GM12878 (cell line): ENCODE data around the gene MCRIP2.

Source experiments
- BACH1 ChIP-seq: fragments of 450-650 bp; IDR thresholded peaks from 2 replicates; pipeline ENCODE4 v1.6.1; 2017; ENCODE audit warnings: mild to moderate bottlenecking, borderline replicate concordance
- CTCF ChIP-seq, 3 experiments: IDR thresholded peaks in 2 of 3; conservative IDR thresholded peaks in 1 of 3; 2 replicates each; pipeline ENCODE4 v1.5.1; 2011; ENCODE audit warnings: low read depth in 3 of 3, low read length in 3 of 3, mild to moderate bottlenecking in 3 of 3, control low read depth in 2 of 3, moderate library complexity in 2 of 3, inconsistent platforms in 1 of 3, mixed read lengths in 1 of 3; ENCODE audit not compliant: control insufficient read depth in 2 of 3, insufficient read depth in 1 of 3; ENCODE audit errors: extremely low read depth in 1 of 3
- JUNB ChIP-seq: IDR thresholded peaks from 2 replicates; pipeline ENCODE4 v1.6.1; 2016; ENCODE audit warnings: antibody characterized with exemption, mild to moderate bottlenecking
- PBX3 ChIP-seq: IDR thresholded peaks from 2 replicates; pipeline ENCODE4 v1.6.1; 2011; ENCODE audit warnings: mild to moderate bottlenecking, low read depth, low read length, moderate library complexity; ENCODE audit not compliant: insufficient replicate concordance
- POLR2A ChIP-seq: IDR thresholded peaks from 2 replicates; pipeline ENCODE4 v1.6.1; 2011; ENCODE audit warnings: low read depth, mild to moderate bottlenecking, low read length
- POLR2AphosphoS5 ChIP-seq: IDR thresholded peaks from 2 replicates; pipeline ENCODE4 v1.6.1; 2011; ENCODE audit warnings: mild to moderate bottlenecking, low read length, inconsistent platforms
- SUZ12 ChIP-seq: fragments of 200-600 bp; sonication (generic); IDR thresholded peaks from one replicate; pipeline ENCODE4 v1.6.1; 2018; ENCODE audit warnings: antibody characterized with exemption, mild to moderate bottlenecking; ENCODE audit not compliant: unreplicated experiment
- ZSCAN29 ChIP-seq: fragments of 450-650 bp; IDR thresholded peaks from 2 replicates; pipeline ENCODE4 v1.6.1; 2017; ENCODE audit warnings: mild to moderate bottlenecking, moderate library complexity
- TF ChIP-seq, protein P1 (sequence below): IDR thresholded peaks from 2 replicates; pipeline ENCODE4 v1.6.1; 2011; ENCODE audit warnings: low read depth, mild to moderate bottlenecking, low read length, moderate library complexity, borderline replicate concordance; ENCODE audit errors: extremely low read depth

DNA sequence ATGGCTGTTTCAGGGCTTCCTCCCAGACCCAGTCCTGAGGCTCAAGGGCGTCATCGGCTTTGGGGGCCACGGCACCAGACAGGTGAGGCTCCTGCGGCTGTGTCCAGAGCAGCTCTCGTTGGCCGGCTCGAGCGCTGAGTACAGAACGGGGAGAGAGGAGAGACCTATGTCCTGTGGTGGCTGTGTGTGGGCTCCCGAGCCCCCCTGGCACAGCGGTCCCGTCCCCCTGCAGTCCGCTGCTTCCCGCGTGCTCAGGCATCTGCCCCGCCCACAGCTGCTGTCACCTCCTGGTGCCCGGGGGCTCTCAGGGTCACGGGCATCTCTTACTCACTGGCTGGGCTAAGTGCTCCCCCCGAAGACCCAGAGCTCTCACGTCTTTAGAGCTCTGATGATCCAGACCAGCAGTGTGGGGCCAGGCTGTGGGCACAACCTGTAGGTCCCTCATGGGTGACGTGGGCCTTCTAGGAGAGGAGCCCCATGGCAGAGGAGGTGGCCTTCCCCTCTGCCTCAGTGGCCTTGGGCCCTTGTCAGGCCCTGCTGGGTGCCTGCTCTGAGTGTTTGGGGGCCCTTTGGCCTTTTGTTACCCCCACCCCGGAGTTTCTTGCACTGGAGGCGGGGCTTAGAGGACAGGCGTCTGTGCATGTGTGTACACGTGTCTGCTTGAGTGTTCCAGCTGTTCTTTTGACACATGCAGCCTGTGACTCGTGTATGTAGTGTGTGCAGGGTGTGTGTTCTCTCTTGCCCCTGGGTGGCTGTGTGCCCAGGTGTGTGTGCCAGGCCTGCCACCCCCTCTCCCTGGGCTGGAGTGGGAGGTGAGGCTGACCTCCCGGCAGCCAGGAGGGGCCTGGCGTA, 11.1 kb downstream of the MCRIP2 start:
- TF ChIP-seq POLR2AphosphoS5 (no peak), ZSCAN29 (no peak), POLR2A (no peak), CTCF (IDR thresholded peaks at IDR 0.05 in 2 of 3, conservative IDR thresholded peaks at IDR 0.05 in 1 of 3; ENCODE audit: control insufficient read depth in 2 of 3, extremely low read depth in 1 of 3, insufficient read depth in 1 of 3, low read depth in 3 of 3, low read length in 3 of 3) (no peak), SUZ12 (no peak), PBX3 (no peak), BACH1 (no peak), JUNB (no peak)
- TF ChIP-seq, protein P1, sequence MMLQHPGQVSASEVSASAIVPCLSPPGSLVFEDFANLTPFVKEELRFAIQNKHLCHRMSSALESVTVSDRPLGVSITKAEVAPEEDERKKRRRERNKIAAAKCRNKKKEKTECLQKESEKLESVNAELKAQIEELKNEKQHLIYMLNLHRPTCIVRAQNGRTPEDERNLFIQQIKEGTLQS, result no peak
